Tibial artery (tissue), 4 donors: ENCODE data around the gene SCGB1D2.

ENCODE experiments used
- DNase-seq, 2 donors: peaks; one replicate each; pipeline ENCODE4 v3.0.0-alpha.2; 2019
- H3K27ac ChIP-seq, 2 donors: fragments of 200-600 bp; sonication (generic) in 1 of 2; 1 replicate in 1 of 2; 2 replicates in 1 of 2; pipeline ENCODE4 v1.5.1; 2018 to 2019; ENCODE audit warnings: mild to moderate bottlenecking in 1 of 2
- H3K27me3 ChIP-seq, 2 donors: fragments of 200-600 bp; sonication (generic) in 1 of 2; one replicate each; pipeline versions ENCODE4 v1.5.1 to v1.6.0; 2016 to 2019
- H3K36me3 ChIP-seq, 3 donors: fragments of 200-600 bp; sonication (generic) in 2 of 3; one replicate each; pipeline ENCODE4 v1.5.1; 2016 to 2019; ENCODE audit warnings: mild to moderate bottlenecking in 2 of 3
- H3K4me1 ChIP-seq, 4 donors: fragments of 200-600 bp; sonication (generic) in 2 of 4; 1 replicate in 3 of 4; 2 replicates in 1 of 4; pipeline ENCODE4 v1.5.1; 2016 to 2019
- H3K4me3 ChIP-seq, 2 donors: fragments of 200-600 bp; sonication (generic) in 1 of 2; 1 replicate in 1 of 2; 2 replicates in 1 of 2; pipeline ENCODE4 v1.5.1; 2018 to 2019; ENCODE audit warnings: mild to moderate bottlenecking in 2 of 2
- H3K9me3 ChIP-seq, 3 donors: fragments of 200-600 bp; sonication (generic) in 1 of 3; one replicate each; pipeline ENCODE4 v1.5.1; 2016 to 2019
- CTCF ChIP-seq, 2 experiments: fragments of 200-600 bp in 1 of 2; fragments of 450-650 bp in 1 of 2; IDR thresholded peaks; one replicate each; pipeline ENCODE4 v1.5.1; 2017 to 2019; ENCODE audit warnings: antibody characterized with exemption in 2 of 2, mild to moderate bottlenecking in 1 of 2, moderate library complexity in 1 of 2
- intact Hi-C: fragments of 100-400 bp; cut with DNase I; formaldehyde crosslinking; loops from one replicate; pipeline ENCODE4 v1.15.0; 2023; ENCODE audit warnings: low total_unique reads

Gene SCGB1D2

GRCh38 chr11:62245271-62245753, 3.3 kb downstream of the SCGB1D2 start:
- Histone ChIP-seq H3K4me1 (peaks cover 0 to 2% (median 0%) of the 10 kb centered on the region in 4 donors), H3K9me3 (peaks cover 0 to 5% (median under 1%) of the 10 kb centered on the region in 3 donors), H3K4me3 (no peak overlapping the region), H3K27ac (no peak overlapping the region), H3K36me3 (no peaks in the 10 kb centered on the region), H3K27me3 (peaks cover 0 to 19% of the 10 kb centered on the region in 2 donors)
- TF ChIP-seq CTCF (IDR thresholded peaks at IDR 0.05) = no peak
- no peak for DNase-seq
- intact Hi-C loops = no loop called here

- TF ChIP-seq CTCF (IDR thresholded peaks at IDR 0.05) = no peak
- no peak for DNase-seq
These were observed 9.7 kb downstream of the SCGB1D2 start for GRCh38 chr11:62251698-62252097.

GRCh38 chr11:62253999-62254542, 12.0 kb downstream of the SCGB1D2 start:
- intact Hi-C loops = no loop called here
- no peak for DNase-seq
- Histone ChIP-seq H3K4me1 (no peaks in the 10 kb centered on the region), H3K9me3 (peaks cover 0 to 31% (median 27%) of the 10 kb centered on the region in 3 donors), H3K27ac (no peak overlapping the region), H3K4me3 (no peak overlapping the region), H3K27me3 (no peaks in the 10 kb centered on the region), H3K36me3 (peaks cover 0 to 7% (median 0%) of the 10 kb centered on the region in 3 donors)
- TF ChIP-seq CTCF (IDR thresholded peaks at IDR 0.05) = no peak

More at GRCh38 chr11:62251698-62252097, 9.7 kb downstream of the SCGB1D2 start:
- Histone ChIP-seq H3K36me3 (peaks cover 0 to 7% (median 0%) of the 10 kb centered on the region in 3 donors), H3K4me3 (no peak overlapping the region), H3K27me3 (peaks cover 0 to 2% of the 10 kb centered on the region in 2 donors), H3K9me3 (peaks cover 0 to 31% (median 27%) of the 10 kb centered on the region in 3 donors), H3K4me1 (no peaks in the 10 kb centered on the region), H3K27ac (no peak overlapping the region)
- intact Hi-C loops = no loop called here

- no peak for DNase-seq
- peaks cover 0 to 16% (median 16%) of the 10 kb centered on the region in 3 donors for H3K9me3 ChIP-seq
- no peak overlapping the region for H3K4me3 ChIP-seq
- H3K27ac ChIP-seq = no peak overlapping the region
- peaks cover 0 to 7% (median 0%) of the 10 kb centered on the region in 3 donors for H3K36me3 ChIP-seq
- intact Hi-C loops = no loop called here
- TF ChIP-seq CTCF (IDR thresholded peaks at IDR 0.05) = no peak
- peaks cover 0 to 2% of the 10 kb centered on the region in 2 donors for H3K27me3 ChIP-seq
- no peaks in the 10 kb centered on the region for H3K4me1 ChIP-seq
These were observed 14.2 kb downstream of the SCGB1D2 start for GRCh38 chr11:62256281-62256680.

- intact Hi-C loops = no loop called here
These were observed 18.4 kb downstream of the SCGB1D2 start for GRCh38 chr11:62260261-62260953.

More at GRCh38 chr11:62260261-62260953, 18.4 kb downstream of the SCGB1D2 start:
- no peak for DNase-seq
- TF ChIP-seq CTCF (IDR thresholded peaks at IDR 0.05) = no peak
- Histone ChIP-seq H3K27ac (no peak overlapping the region), H3K27me3 (peaks cover 0 to 4% of the 10 kb centered on the region in 2 donors), H3K36me3 (no peaks in the 10 kb centered on the region), H3K4me3 (no peak overlapping the region), H3K4me1 (no peaks in the 10 kb centered on the region), H3K9me3 (no peaks in the 10 kb centered on the region)
